ENCODE data around the gene PAQR8.

DNA sequence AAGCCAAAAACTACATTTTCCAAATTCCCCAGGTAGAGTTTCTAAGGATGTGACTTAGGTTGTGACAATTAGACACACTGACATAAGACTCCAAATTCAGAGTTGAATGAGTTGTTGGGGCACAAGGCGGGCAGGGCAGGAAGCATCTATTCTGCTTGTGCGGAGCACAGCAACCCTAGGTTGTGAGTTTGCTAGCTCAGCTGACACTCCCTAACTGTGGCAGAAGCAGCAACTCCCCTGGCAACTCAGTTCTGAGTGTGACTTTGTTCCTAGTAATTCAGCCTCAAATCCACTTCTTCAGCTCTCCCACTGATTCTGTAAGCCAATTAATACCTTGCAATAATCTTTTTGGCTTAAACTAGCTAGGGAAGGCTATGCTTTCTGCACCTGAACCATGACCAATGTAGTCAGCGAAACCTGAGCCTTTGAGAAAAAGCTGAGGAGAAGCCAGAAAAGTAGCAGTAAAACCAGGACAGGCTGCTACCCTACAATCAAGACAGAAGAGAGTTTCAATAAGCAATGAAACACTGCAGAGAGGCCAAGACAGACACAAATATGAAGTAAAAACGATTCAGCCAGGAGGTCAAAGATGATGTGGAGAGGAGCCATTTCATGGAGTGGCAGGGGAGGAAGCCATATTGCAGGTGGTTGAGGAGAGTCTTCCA lies 30.0 kb upstream of the PAQR8 start:
- TF ChIP-seq, protein P1, sequence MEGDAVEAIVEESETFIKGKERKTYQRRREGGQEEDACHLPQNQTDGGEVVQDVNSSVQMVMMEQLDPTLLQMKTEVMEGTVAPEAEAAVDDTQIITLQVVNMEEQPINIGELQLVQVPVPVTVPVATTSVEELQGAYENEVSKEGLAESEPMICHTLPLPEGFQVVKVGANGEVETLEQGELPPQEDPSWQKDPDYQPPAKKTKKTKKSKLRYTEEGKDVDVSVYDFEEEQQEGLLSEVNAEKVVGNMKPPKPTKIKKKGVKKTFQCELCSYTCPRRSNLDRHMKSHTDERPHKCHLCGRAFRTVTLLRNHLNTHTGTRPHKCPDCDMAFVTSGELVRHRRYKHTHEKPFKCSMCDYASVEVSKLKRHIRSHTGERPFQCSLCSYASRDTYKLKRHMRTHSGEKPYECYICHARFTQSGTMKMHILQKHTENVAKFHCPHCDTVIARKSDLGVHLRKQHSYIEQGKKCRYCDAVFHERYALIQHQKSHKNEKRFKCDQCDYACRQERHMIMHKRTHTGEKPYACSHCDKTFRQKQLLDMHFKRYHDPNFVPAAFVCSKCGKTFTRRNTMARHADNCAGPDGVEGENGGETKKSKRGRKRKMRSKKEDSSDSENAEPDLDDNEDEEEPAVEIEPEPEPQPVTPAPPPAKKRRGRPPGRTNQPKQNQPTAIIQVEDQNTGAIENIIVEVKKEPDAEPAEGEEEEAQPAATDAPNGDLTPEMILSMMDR (IDR thresholded peaks at IDR 0.05), result no peak
- TF ChIP-seq POLR2A (IDR thresholded peaks at IDR 0.05), result no peak

All from Peyer's patch (tissue), 4 donors.